Activated naive CD4-positive, alpha-beta T cell (primary cell): ENCODE results near the gene ZSCAN30.
"Not testable (repeated sequence)": the region's sequence is repeated elsewhere in the genome, so short reads cannot be mapped to it uniquely, and the experiment has no call there.

Experiments used
- DNase-seq, 4 experiments: peaks; one replicate each; lab custom pipeline; 2025; lab: John Stamatoyannopoulos, UW

ZSCAN30 gene

GRCh38 chr18:35236571-35237363, 53.3 kb downstream of the ZSCAN30 start:
- no peak for DNase-seq

- peak; percentile 26 to 64 (median 52) for DNase-seq
These were observed 59.0 kb downstream of the ZSCAN30 start for GRCh38 chr18:35231052-35231451.

DNA sequence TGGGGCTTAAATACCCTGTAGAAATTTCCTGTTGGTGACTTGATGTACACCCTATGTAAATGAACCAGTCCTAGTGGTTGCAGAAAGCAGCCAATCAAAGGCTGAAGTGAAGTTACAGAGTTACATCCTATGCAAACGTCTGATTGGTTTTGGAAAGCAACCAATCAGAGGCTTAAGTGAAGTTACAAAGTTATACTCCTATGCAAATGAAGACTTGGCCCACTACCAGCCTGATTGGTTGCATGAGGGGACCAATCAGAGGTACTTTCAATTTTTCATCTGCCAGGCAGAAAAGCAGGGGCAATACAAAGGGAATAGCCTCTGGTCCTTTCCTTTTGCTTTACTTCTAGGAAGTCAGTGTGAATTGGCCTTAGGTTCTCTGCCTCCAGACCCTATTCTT, 62.8 kb downstream of the ZSCAN30 start:
- no peak for DNase-seq

DNA sequence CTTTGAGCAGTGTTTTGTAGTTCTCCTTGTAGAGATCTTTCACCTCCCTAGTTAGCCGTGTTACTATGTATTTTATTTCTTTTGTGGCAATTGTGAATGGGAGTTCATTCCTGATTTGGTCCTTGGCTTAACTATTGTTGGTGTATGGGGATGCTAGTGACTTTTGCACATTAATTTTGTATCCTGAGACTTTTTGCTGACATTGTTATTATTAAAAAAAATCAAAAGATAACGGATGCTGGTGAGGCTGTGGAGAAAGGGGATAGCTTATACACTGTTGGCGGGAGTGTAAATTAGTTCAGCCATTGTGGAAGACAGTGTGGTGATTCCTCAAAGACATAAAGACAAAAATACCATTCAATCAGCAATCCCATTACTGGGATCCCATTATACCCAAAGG, 66.2 kb downstream of the ZSCAN30 start:
- no peak for DNase-seq

GRCh38 chr18:35220424-35220823, 69.6 kb downstream of the ZSCAN30 start:
- DNase-seq: no peak

DNA sequence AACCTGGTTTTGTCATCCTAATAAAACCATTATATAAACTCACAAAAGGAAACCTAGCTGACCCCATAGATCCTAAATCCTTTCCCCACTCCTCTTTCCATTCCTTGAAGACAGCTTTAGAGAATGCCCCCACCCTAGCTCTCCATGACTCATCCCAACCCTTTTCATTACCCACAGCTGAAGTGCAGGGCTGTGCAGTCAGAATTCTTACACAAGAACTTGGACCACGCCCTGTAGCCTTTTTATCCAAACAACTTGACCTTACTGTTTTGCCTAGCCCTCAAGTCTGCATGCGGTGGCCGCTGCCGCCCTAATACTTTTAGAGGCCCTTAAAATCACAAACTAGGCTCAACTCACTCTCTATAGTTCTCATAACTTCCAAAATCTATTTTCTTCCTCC, 70.7 kb downstream of the ZSCAN30 start:
- DNase-seq: not testable (repeated sequence)

GRCh38 chr18:35216611-35217010, 73.4 kb downstream of the ZSCAN30 start:
- not testable (repeated sequence) for DNase-seq

- no peak for DNase-seq
These were observed 75.0 kb downstream of the ZSCAN30 start for GRCh38 chr18:35215026-35215425.

DNA sequence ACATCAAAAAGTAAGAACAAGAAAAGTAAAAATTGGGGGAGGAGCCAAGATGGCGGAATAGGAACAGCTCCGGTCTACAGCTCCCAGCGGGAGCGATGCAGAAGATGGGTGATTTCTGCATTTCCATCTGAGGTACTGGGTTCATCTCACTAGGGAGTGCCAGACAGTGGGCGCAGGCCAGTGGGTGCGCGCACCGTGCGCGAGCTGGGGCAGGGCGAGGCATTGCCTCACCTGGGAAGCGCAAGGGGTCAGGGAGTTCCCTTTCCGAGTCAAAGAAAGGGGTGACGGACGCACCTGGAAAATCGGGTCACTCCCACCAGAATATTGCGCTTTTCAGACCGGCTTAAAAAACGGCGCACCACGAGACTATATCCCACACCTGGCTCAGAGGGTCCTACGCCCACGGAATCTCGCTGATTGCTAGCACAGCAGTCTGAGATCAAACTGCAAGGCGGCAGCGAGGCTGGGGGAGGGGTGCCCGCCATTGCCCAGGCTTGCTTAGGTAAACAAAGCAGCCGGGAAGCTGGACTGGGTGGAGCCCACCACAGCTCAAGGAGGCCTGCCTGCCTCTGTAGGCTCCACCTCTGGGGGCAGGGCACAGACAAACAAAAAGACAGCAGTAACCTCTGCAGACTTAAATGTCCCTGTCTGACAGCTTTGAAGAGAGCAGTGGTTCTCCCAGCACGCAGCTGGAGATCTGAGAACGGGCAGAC, 84.1 kb downstream of the ZSCAN30 start:
- not testable (repeated sequence) for DNase-seq

GRCh38 chr18:35205199-35205712, 84.8 kb downstream of the ZSCAN30 start:
- DNase-seq: no peak

DNA sequence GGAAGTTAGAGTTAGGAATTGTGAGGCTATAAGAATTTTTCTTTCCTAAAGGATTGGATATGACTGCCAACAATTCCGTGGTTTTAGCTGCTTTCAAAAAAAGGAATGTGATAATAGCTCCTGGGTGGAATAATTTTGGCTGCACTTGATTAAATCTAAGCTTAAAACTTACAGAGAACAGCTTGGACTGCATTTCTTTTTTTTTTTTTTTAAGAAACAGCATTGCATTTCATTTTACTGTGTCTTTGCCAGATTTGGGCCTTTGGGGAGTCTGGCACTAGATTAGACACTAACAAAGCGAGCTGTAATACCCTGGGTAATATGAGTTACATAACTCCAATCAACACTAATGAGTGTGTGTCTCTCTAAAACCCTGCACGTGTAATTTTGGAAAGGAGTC, 87.0 kb downstream of the ZSCAN30 start:
- no peak for DNase-seq

DNA sequence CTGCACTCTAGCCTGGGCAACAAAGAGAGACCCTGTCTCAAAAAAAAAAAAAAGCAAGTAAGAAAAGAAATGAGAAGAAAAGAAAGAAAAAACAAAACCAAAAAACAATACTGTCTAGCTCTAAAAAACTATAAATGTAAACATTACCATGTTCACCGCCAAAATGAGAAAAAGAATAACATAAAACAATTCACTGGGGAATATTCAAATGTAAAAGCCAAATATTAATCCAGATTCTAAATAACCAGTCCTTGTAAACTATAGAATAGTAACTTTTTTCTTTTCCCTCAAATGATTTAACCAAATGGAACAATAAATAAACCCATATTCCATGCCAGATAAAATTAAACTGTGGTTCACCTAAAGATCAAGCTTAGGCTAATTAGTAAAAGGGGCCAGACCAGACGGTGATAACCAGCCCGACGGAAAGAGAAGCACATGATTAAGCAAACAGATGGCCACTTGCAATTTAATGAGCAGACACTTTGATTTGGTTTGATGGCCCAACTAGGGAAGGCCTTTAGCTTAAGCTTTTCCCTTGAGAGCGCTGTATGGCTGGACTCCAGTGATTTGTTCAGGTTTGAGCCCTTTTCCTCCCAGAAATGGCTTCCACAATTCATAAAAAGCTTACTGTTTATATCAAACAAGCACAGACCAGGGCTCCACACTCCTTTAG, 88.6 kb downstream of the ZSCAN30 start:
- DNase-seq: no peak
